Measurements from ENCODE around the gene RAP1GAP2. TPM values are rescaled to one million over a fixed set of nuclear protein-coding genes. Genes with fewer than 3 reads are reported as not detected.
"Not testable (repeated sequence)": the region's sequence is repeated elsewhere in the genome, so short reads cannot be mapped to it uniquely, and the experiment has no call there.

RAP1GAP2 gene
- polyA plus RNA-seq, 4 donors, result 4.9 to 24.6 (median 8.4) TPM

DNA sequence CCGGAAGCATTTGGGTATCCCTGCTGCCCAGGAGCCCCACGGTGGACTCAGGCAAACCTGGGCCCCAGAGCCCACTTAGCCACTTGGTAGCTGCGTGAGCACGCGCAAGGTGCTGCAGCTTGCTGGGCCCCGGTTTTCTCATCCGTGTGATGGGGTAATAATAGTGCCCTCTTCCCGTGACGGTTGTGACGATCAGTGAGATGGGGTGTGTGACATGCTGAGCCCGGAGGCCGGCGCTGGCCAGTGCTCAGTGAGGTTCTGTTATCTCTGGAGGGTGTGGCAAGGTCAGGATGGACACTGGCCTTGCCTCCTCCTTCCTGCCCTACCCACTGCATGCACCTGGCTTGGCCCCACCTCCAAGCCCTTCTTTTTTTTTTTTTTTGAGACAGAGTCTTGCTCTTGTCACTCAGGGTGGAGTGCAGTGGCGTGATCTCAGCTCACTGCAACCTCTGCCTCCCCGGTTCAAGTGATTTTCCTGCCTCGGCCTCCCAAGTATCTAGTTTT lies 82.6 kb downstream of the RAP1GAP2 start:
- no peak for FAIRE-seq

DNA sequence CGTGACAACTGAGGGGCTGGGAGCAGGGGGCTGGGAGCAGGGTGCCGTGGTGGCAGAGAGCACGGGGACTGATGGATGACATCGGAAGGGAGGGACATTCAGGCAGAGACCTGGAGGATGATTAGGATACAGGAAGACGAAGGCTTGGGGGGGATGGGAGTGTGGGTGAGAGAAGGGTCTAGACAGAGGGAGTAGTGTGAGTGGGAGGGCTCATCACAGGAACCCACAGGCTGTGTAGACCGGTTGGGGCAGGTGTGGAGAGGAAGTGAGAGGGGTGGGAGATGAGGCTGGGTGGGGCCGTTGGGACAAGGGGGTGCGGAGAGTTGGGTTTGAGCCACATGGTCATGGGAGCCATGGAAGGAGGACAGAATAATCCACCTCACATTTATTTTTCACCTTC lies 83.8 kb downstream of the RAP1GAP2 start:
- Histone ChIP-seq H3K36me3 (ENCODE audit: control insufficient read depth in 3 of 3, insufficient read depth in 2 of 3, low read depth in 1 of 3, low read length in 3 of 3) (peaks cover 0 to 7% (median 0%) of the 10 kb centered on the region in 3 donors), H3K27ac (ENCODE audit: low read depth in 1 of 3, low read length in 2 of 3) (no peak overlapping the region), H3K4me3 (ENCODE audit: low read depth in 1 of 3, low read length in 3 of 3) (no peak overlapping the region), H3K4me1 (ENCODE audit: control insufficient read depth in 3 of 3, insufficient read depth in 2 of 3, low read depth in 1 of 3, low read length in 2 of 3) (peaks cover 0 to 4% (median 3%) of the 10 kb centered on the region in 3 donors), H3K9me3 (ENCODE audit: control insufficient read depth in 2 of 2, insufficient read depth in 1 of 2, low read depth in 1 of 2, low read length in 1 of 2) (no peaks in the 10 kb centered on the region), H3K27me3 (ENCODE audit: control insufficient read depth in 3 of 3, insufficient read depth in 3 of 3, low read length in 3 of 3) (no peaks in the 10 kb centered on the region)
- FAIRE-seq (no peak), DNase-seq (no peak)
- 70 to 84% (median 71%) methylated on average over 8 of the region's 8 CpGs for WGBS, 3 donors

More for the DNA sequence above, 82.6 kb downstream of the RAP1GAP2 start:
- no peaks in the 10 kb centered on the region for H3K9me3 ChIP-seq (ENCODE audit: control insufficient read depth in 2 of 2, insufficient read depth in 1 of 2, low read depth in 1 of 2, low read length in 1 of 2)
- H3K27ac ChIP-seq (ENCODE audit: low read depth in 1 of 3, low read length in 2 of 3), result no peak overlapping the region
- peaks cover 0 to 4% (median 3%) of the 10 kb centered on the region in 3 donors for H3K4me1 ChIP-seq (ENCODE audit: control insufficient read depth in 3 of 3, insufficient read depth in 2 of 3, low read depth in 1 of 3, low read length in 2 of 3)
- 88 to 93% (median 90%) methylated on average over 14 to 16 of the region's 16 CpGs for WGBS, 3 donors
- H3K4me3 ChIP-seq (ENCODE audit: low read depth in 1 of 3, low read length in 3 of 3), result no peak overlapping the region
- H3K36me3 ChIP-seq (ENCODE audit: control insufficient read depth in 3 of 3, insufficient read depth in 2 of 3, low read depth in 1 of 3, low read length in 3 of 3), result peaks cover 0 to 7% (median 0%) of the 10 kb centered on the region in 3 donors
- no peak for DNase-seq
- H3K27me3 ChIP-seq (ENCODE audit: control insufficient read depth in 3 of 3, insufficient read depth in 3 of 3, low read length in 3 of 3), result no peaks in the 10 kb centered on the region

DNA sequence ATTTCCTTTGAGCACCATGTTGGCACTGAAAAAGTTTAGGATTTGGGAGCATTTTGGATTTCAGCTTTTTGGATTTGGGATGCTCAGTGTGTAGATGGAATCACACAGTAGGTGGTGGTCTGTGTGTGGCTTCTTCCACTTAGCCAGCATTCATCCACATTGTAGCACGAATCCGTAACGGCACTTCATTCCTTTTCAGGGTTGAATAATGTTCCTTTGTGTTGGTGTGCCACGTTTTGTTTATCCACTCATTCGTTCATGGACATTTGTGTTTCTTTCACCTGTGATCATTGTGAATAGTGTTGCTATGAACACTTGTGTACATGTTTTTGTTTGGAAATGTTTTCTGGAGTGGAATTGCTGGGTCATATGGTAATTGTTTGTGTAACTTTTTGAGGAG lies 85.1 kb downstream of the RAP1GAP2 start:
- Histone ChIP-seq H3K4me3 (ENCODE audit: low read depth in 1 of 3, low read length in 3 of 3) (no peak overlapping the region), H3K4me1 (ENCODE audit: control insufficient read depth in 3 of 3, insufficient read depth in 2 of 3, low read depth in 1 of 3, low read length in 2 of 3) (peaks cover 0 to 4% (median 3%) of the 10 kb centered on the region in 3 donors), H3K27ac (ENCODE audit: low read depth in 1 of 3, low read length in 2 of 3) (no peak overlapping the region), H3K27me3 (ENCODE audit: control insufficient read depth in 3 of 3, insufficient read depth in 3 of 3, low read length in 3 of 3) (no peaks in the 10 kb centered on the region), H3K9me3 (ENCODE audit: control insufficient read depth in 2 of 2, insufficient read depth in 1 of 2, low read depth in 1 of 2, low read length in 1 of 2) (no peaks in the 10 kb centered on the region), H3K36me3 (ENCODE audit: control insufficient read depth in 3 of 3, insufficient read depth in 2 of 3, low read depth in 1 of 3, low read length in 3 of 3) (peaks cover 0 to 14% (median 0%) of the 10 kb centered on the region in 3 donors)
- FAIRE-seq (no peak), DNase-seq (no peak)
- WGBS, 3 donors, result 91 to 94% (median 93%) methylated on average over 5 of the region's 5 CpGs

DNA sequence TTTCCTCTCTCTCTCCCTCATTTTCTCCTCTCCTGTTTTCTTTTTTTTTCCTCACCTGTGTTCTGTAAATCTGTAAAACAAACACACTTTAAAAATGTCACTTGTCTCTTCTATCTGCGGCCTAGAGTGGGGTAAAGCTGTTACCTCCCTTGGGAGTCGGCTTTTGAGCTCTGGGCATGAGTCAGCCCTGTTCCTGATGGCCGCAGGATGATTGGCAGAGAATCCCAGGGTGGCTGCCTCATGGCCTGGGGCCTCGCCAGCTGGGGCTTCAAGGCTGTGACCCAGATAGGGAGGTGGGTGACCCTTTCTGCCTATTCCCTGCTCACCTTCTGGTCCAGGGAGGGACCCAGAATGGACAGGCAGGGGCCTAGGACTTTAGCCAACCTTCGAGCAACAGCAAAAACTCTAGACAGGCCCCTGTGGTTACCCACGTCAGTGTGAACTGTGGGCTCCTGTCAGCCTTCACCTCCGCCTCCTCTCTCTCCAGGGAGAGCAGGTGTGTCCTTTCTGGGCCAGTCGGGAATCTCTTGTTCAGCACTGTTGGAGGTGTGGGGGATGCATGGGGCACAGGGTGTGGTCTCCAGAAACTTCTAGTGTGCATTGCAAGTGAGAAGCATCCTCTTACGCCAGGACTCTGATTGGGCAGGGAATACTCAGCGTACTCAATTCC lies 87.4 kb downstream of the RAP1GAP2 start:
- H3K27ac ChIP-seq (ENCODE audit: low read depth in 1 of 3, low read length in 2 of 3), result no peak overlapping the region
- 32 to 58% (median 43%) methylated on average over 10 of the region's 10 CpGs for WGBS, 3 donors
- peak in 1 of 2 donors; percentile 43 for DNase-seq
- peaks cover 0 to 9% (median 0%) of the 10 kb centered on the region in 3 donors for H3K36me3 ChIP-seq (ENCODE audit: control insufficient read depth in 3 of 3, insufficient read depth in 2 of 3, low read depth in 1 of 3, low read length in 3 of 3)
- no peaks in the 10 kb centered on the region for H3K27me3 ChIP-seq (ENCODE audit: control insufficient read depth in 3 of 3, insufficient read depth in 3 of 3, low read length in 3 of 3)
- no peaks in the 10 kb centered on the region for H3K9me3 ChIP-seq (ENCODE audit: control insufficient read depth in 2 of 2, insufficient read depth in 1 of 2, low read depth in 1 of 2, low read length in 1 of 2)
- no peak for FAIRE-seq
- H3K4me3 ChIP-seq (ENCODE audit: low read depth in 1 of 3, low read length in 3 of 3), result no peak overlapping the region
- H3K4me1 ChIP-seq (ENCODE audit: control insufficient read depth in 3 of 3, insufficient read depth in 2 of 3, low read depth in 1 of 3, low read length in 2 of 3), result peaks cover 0 to 4% (median 3%) of the 10 kb centered on the region in 3 donors

DNA sequence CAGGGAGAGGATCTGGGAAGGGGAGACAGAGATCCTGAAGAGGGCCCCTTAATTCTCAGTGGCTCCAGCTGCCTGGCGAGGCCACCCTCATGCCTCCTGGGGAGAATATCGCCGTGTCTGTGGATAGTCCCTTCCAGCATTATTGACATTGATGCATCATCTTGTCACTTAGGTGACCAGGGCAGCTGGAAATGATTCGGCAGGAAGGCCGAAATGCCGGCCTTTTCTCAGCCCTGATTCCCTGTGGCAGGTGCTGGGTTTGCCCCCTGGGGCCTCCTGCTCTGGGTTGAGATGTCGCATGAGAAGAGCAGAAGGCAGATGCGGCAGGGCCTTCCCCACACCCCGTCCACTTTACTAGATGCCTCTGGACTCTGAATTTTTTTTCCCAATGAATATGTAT lies 89.5 kb downstream of the RAP1GAP2 start:
- DNase-seq (no peak), FAIRE-seq (no peak)
- WGBS, 3 donors, result 77 to 92% (median 86%) methylated on average over 9 of the region's 9 CpGs

DNA sequence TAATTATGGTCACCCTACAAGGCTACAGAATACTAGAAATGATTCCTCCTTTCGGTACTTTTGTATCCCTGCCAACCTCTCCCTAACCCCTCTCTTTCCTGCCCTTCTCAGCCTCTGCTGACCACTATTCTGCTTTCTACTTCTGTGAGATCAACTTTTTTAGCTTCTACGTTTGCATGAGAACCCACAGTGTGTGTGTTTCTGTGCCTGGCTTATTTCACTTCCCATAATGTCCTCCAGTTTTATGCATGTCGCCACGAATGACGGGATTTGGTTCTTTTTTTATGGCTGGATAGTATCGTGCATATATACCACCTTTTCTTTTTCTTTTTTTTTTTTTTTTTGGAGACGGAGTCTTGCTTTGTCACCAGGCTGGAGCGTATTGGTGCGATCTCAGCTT lies 92.1 kb downstream of the RAP1GAP2 start:
- H3K36me3 ChIP-seq (ENCODE audit: control insufficient read depth in 3 of 3, insufficient read depth in 2 of 3, low read depth in 1 of 3, low read length in 3 of 3), result peaks cover 0 to 12% (median 0%) of the 10 kb centered on the region in 3 donors
- peaks cover 0 to 4% (median 0%) of the 10 kb centered on the region in 3 donors for H3K4me1 ChIP-seq (ENCODE audit: control insufficient read depth in 3 of 3, insufficient read depth in 2 of 3, low read depth in 1 of 3, low read length in 2 of 3)
- no peaks in the 10 kb centered on the region for H3K27me3 ChIP-seq (ENCODE audit: control insufficient read depth in 3 of 3, insufficient read depth in 3 of 3, low read length in 3 of 3)
- FAIRE-seq (no peak), DNase-seq (no peak)
- no peak overlapping the region for H3K27ac ChIP-seq (ENCODE audit: low read depth in 1 of 3, low read length in 2 of 3)
- no peak overlapping the region for H3K4me3 ChIP-seq (ENCODE audit: low read depth in 1 of 3, low read length in 3 of 3)
- 82 to 88% (median 86%) methylated on average over 9 of the region's 9 CpGs for WGBS, 3 donors
- H3K9me3 ChIP-seq (ENCODE audit: control insufficient read depth in 2 of 2, insufficient read depth in 1 of 2, low read depth in 1 of 2, low read length in 1 of 2), result no peaks in the 10 kb centered on the region

More for the DNA sequence above, 89.5 kb downstream of the RAP1GAP2 start:
- H3K4me1 ChIP-seq (ENCODE audit: control insufficient read depth in 3 of 3, insufficient read depth in 2 of 3, low read depth in 1 of 3, low read length in 2 of 3), result peaks cover 0 to 4% (median 3%) of the 10 kb centered on the region in 3 donors
- no peaks in the 10 kb centered on the region for H3K9me3 ChIP-seq (ENCODE audit: control insufficient read depth in 2 of 2, insufficient read depth in 1 of 2, low read depth in 1 of 2, low read length in 1 of 2)
- H3K27ac ChIP-seq (ENCODE audit: low read depth in 1 of 3, low read length in 2 of 3), result no peak overlapping the region
- H3K36me3 ChIP-seq (ENCODE audit: control insufficient read depth in 3 of 3, insufficient read depth in 2 of 3, low read depth in 1 of 3, low read length in 3 of 3), result peaks cover 0 to 9% (median 0%) of the 10 kb centered on the region in 3 donors
- no peaks in the 10 kb centered on the region for H3K27me3 ChIP-seq (ENCODE audit: control insufficient read depth in 3 of 3, insufficient read depth in 3 of 3, low read length in 3 of 3)
- H3K4me3 ChIP-seq (ENCODE audit: low read depth in 1 of 3, low read length in 3 of 3), result no peak overlapping the region

DNA sequence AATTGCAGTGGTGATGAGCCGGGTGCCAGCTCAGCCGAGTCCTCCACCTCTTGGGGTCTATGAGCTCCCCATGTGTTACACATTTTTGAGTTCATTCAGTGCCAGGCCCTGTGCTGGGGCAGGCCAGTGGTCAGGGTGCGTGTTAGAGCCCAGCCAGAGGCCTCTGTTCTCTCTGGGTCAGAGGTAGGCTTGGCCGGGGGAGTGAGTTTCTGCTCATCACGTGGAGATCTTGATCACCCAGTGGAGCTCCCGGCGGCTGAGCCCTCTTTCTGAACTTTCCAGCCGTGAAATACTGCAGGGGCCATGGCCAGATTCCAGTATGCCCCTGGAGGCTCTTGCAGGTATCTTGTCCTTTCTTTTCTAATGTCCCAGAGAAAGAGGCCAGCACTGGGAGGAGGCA lies 93.0 kb downstream of the RAP1GAP2 start:
- Histone ChIP-seq H3K27ac (ENCODE audit: low read depth in 1 of 3, low read length in 2 of 3) (no peak overlapping the region), H3K9me3 (ENCODE audit: control insufficient read depth in 2 of 2, insufficient read depth in 1 of 2, low read depth in 1 of 2, low read length in 1 of 2) (no peaks in the 10 kb centered on the region), H3K4me1 (ENCODE audit: control insufficient read depth in 3 of 3, insufficient read depth in 2 of 3, low read depth in 1 of 3, low read length in 2 of 3) (peaks cover 0 to 5% (median 0%) of the 10 kb centered on the region in 3 donors), H3K4me3 (ENCODE audit: low read depth in 1 of 3, low read length in 3 of 3) (no peak overlapping the region), H3K36me3 (ENCODE audit: control insufficient read depth in 3 of 3, insufficient read depth in 2 of 3, low read depth in 1 of 3, low read length in 3 of 3) (peaks cover 0 to 15% (median 0%) of the 10 kb centered on the region in 3 donors), H3K27me3 (ENCODE audit: control insufficient read depth in 3 of 3, insufficient read depth in 3 of 3, low read length in 3 of 3) (no peaks in the 10 kb centered on the region)
- FAIRE-seq (no peak), DNase-seq (no peak)
- WGBS, 3 donors, result 75 to 87% (median 77%) methylated on average over 8 of the region's 8 CpGs

DNA sequence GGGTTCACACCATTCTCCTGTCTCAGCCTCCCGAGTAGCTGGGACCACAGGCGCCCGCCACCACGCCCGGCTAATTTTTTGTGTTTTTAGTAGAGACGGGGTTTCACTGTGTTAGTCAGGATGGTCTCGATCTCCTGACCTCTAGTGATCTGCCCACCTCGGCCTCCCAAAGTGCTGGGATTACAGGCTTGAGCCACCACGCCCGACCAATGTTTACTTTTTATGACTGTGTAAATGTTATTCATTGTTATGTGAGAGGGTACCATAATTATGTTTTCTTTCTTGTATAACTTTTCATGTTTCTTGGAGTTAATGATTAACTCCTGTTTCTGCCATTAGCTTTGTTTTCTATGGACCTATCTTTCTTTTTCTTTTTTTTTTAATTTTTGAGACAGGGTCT lies 94.5 kb downstream of the RAP1GAP2 start:
- H3K36me3 ChIP-seq (ENCODE audit: control insufficient read depth in 3 of 3, insufficient read depth in 2 of 3, low read depth in 1 of 3, low read length in 3 of 3); H3K9me3 ChIP-seq (ENCODE audit: control insufficient read depth in 2 of 2, insufficient read depth in 1 of 2, low read depth in 1 of 2, low read length in 1 of 2); FAIRE-seq; H3K4me3 ChIP-seq (ENCODE audit: low read depth in 1 of 3, low read length in 3 of 3); H3K27me3 ChIP-seq (ENCODE audit: control insufficient read depth in 3 of 3, insufficient read depth in 3 of 3, low read length in 3 of 3): not testable (repeated sequence)
- peak overlapping the region in 1 of 3 donors; percentile 18 for H3K27ac ChIP-seq (ENCODE audit: low read depth in 1 of 3, low read length in 2 of 3)
- WGBS, 3 donors, result 29 to 74% (median 42%) methylated on average over 9 to 10 of the region's 10 CpGs
- peaks cover 0 to 16% (median 0%) of the 10 kb centered on the region in 3 donors for H3K4me1 ChIP-seq (ENCODE audit: control insufficient read depth in 3 of 3, insufficient read depth in 2 of 3, low read depth in 1 of 3, low read length in 2 of 3)
- peak; percentile 31 for DNase-seq
